Measurements from ENCODE around the gene KCNV2.

Gene KCNV2

GRCh38 chr9:2717385-2717784 is at the start of gene KCNV2:
KCNV2 (plus strand) TSS chr9:2717510; CDS start chr9:2717740, 230 bp downstream.
- Mint-ChIP-seq H3K4me3 (no peak within 1 kb of the TSS), H3K9me3 (peaks cover 10% of the 10 kb centered on the region), H3K4me1 (no peaks in the 10 kb centered on the region), H3K36me3 (peaks cover 39% of the 10 kb centered on the region), H3K27me3 (no peaks in the 10 kb centered on the region), H3K27ac (no peak within 1 kb of the TSS)
- ATAC-seq: no peak

- Mint-ChIP-seq H3K9me3 (no peaks in the 10 kb centered on the region), H3K4me1 (no peaks in the 10 kb centered on the region), H3K4me3 (no peak overlapping the region), H3K27me3 (no peaks in the 10 kb centered on the region), H3K36me3 (no peaks in the 10 kb centered on the region), H3K27ac (no peak overlapping the region)
- no peak for ATAC-seq
Observed at GRCh38 chr9:2673161-2673560, 44.1 kb upstream of the KCNV2 start.

- H3K27me3 Mint-ChIP-seq: no peaks in the 10 kb centered on the region
- H3K4me1 Mint-ChIP-seq: no peaks in the 10 kb centered on the region
- H3K27ac Mint-ChIP-seq: no peak overlapping the region
- no peaks in the 10 kb centered on the region for H3K36me3 Mint-ChIP-seq
- H3K4me3 Mint-ChIP-seq: no peak overlapping the region
- H3K9me3 Mint-ChIP-seq: no peaks in the 10 kb centered on the region
- no peak for ATAC-seq
Observed at GRCh38 chr9:2674141-2674824, 43.0 kb upstream of the KCNV2 start.

GRCh38 chr9:2675834-2676233 is 41.5 kb upstream of the KCNV2 start:
- no peak for ATAC-seq
- Mint-ChIP-seq H3K4me1 (no peaks in the 10 kb centered on the region), H3K9me3 (no peaks in the 10 kb centered on the region), H3K27ac (no peak overlapping the region), H3K27me3 (no peaks in the 10 kb centered on the region), H3K4me3 (no peak overlapping the region), H3K36me3 (no peaks in the 10 kb centered on the region)

GRCh38 chr9:2676466-2676865 is 40.8 kb upstream of the KCNV2 start:
- no peak overlapping the region for H3K4me3 Mint-ChIP-seq
- no peaks in the 10 kb centered on the region for H3K27me3 Mint-ChIP-seq
- no peak overlapping the region for H3K27ac Mint-ChIP-seq
- no peak for ATAC-seq
- no peaks in the 10 kb centered on the region for H3K36me3 Mint-ChIP-seq
- no peaks in the 10 kb centered on the region for H3K9me3 Mint-ChIP-seq
- H3K4me1 Mint-ChIP-seq: no peaks in the 10 kb centered on the region

GRCh38 chr9:2677915-2678889 is 39.1 kb upstream of the KCNV2 start:
- Mint-ChIP-seq H3K9me3 (no peaks in the 10 kb centered on the region), H3K4me1 (no peaks in the 10 kb centered on the region), H3K36me3 (no peaks in the 10 kb centered on the region), H3K4me3 (no peak overlapping the region), H3K27me3 (no peaks in the 10 kb centered on the region), H3K27ac (no peak overlapping the region)
- ATAC-seq: no peak

GRCh38 chr9:2679011-2679410 is 38.3 kb upstream of the KCNV2 start:
- Mint-ChIP-seq H3K4me1 (no peaks in the 10 kb centered on the region), H3K9me3 (no peaks in the 10 kb centered on the region), H3K27me3 (no peaks in the 10 kb centered on the region), H3K4me3 (no peak overlapping the region), H3K27ac (no peak overlapping the region), H3K36me3 (no peaks in the 10 kb centered on the region)
- no peak for ATAC-seq

GRCh38 chr9:2681981-2682380 is 35.3 kb upstream of the KCNV2 start:
- no peaks in the 10 kb centered on the region for H3K4me1 Mint-ChIP-seq

GRCh38 chr9:2686911-2687310 is 30.4 kb upstream of the KCNV2 start:
- Mint-ChIP-seq H3K9me3 (no peaks in the 10 kb centered on the region), H3K36me3 (no peaks in the 10 kb centered on the region), H3K4me3 (no peak overlapping the region), H3K4me1 (no peaks in the 10 kb centered on the region), H3K27ac (no peak overlapping the region), H3K27me3 (no peaks in the 10 kb centered on the region)
- ATAC-seq: no peak

More at GRCh38 chr9:2681981-2682380, 35.3 kb upstream of the KCNV2 start:
- Mint-ChIP-seq H3K27ac (no peak overlapping the region), H3K4me3 (no peak overlapping the region), H3K9me3 (no peaks in the 10 kb centered on the region), H3K36me3 (no peaks in the 10 kb centered on the region), H3K27me3 (no peaks in the 10 kb centered on the region)
- no peak for ATAC-seq

- Mint-ChIP-seq H3K9me3 (no peaks in the 10 kb centered on the region), H3K27ac (no peak overlapping the region), H3K4me3 (no peak overlapping the region), H3K27me3 (no peaks in the 10 kb centered on the region), H3K36me3 (no peaks in the 10 kb centered on the region), H3K4me1 (no peaks in the 10 kb centered on the region)
- no peak for ATAC-seq
Observed at GRCh38 chr9:2688636-2689035, 28.7 kb upstream of the KCNV2 start.

- H3K9me3 Mint-ChIP-seq: no peaks in the 10 kb centered on the region
- no peaks in the 10 kb centered on the region for H3K4me1 Mint-ChIP-seq
- H3K27me3 Mint-ChIP-seq: no peaks in the 10 kb centered on the region
- no peak overlapping the region for H3K27ac Mint-ChIP-seq
- peaks cover 6% of the 10 kb centered on the region for H3K36me3 Mint-ChIP-seq
- no peak for ATAC-seq
- no peak overlapping the region for H3K4me3 Mint-ChIP-seq
Observed at GRCh38 chr9:2691212-2691611, 26.1 kb upstream of the KCNV2 start.

GRCh38 chr9:2691626-2692025 is 25.7 kb upstream of the KCNV2 start:
- no peaks in the 10 kb centered on the region for H3K9me3 Mint-ChIP-seq
- peaks cover 6% of the 10 kb centered on the region for H3K36me3 Mint-ChIP-seq
- no peak overlapping the region for H3K27ac Mint-ChIP-seq
- no peak overlapping the region for H3K4me3 Mint-ChIP-seq
- H3K4me1 Mint-ChIP-seq: no peaks in the 10 kb centered on the region
- H3K27me3 Mint-ChIP-seq: no peaks in the 10 kb centered on the region
- no peak for ATAC-seq

GRCh38 chr9:2693056-2693455 is 24.3 kb upstream of the KCNV2 start:
- peaks cover 10% of the 10 kb centered on the region for H3K4me1 Mint-ChIP-seq
- no peak for ATAC-seq
- H3K36me3 Mint-ChIP-seq: peaks cover 6% of the 10 kb centered on the region

GRCh38 chr9:2697492-2697891 is 19.8 kb upstream of the KCNV2 start:
- H3K27me3 Mint-ChIP-seq: no peaks in the 10 kb centered on the region
- no peak overlapping the region for H3K4me3 Mint-ChIP-seq
- peaks cover 11% of the 10 kb centered on the region for H3K4me1 Mint-ChIP-seq
- H3K27ac Mint-ChIP-seq: no peak overlapping the region
- ATAC-seq: peak; percentile 87
- H3K36me3 Mint-ChIP-seq: peaks cover 18% of the 10 kb centered on the region
- no peaks in the 10 kb centered on the region for H3K9me3 Mint-ChIP-seq

More at GRCh38 chr9:2693056-2693455, 24.3 kb upstream of the KCNV2 start:
- no peaks in the 10 kb centered on the region for H3K9me3 Mint-ChIP-seq
- no peak overlapping the region for H3K27ac Mint-ChIP-seq
- no peaks in the 10 kb centered on the region for H3K27me3 Mint-ChIP-seq
- no peak overlapping the region for H3K4me3 Mint-ChIP-seq

GRCh38 chr9:2700398-2700797 is 16.9 kb upstream of the KCNV2 start:
- Mint-ChIP-seq H3K4me3 (no peak overlapping the region), H3K27ac (no peak overlapping the region), H3K4me1 (peaks cover 11% of the 10 kb centered on the region), H3K36me3 (peaks cover 12% of the 10 kb centered on the region), H3K27me3 (no peaks in the 10 kb centered on the region), H3K9me3 (no peaks in the 10 kb centered on the region)
- ATAC-seq: no peak
